ENCODE data around the gene CARD6. TPM values are rescaled to one million over a fixed set of nuclear protein-coding genes. Genes with fewer than 3 reads are reported as not detected.

The CARD6 gene
- total and polyA plus RNA-seq, 2 of the 13 experiments (the other 11 are each of a cell fraction or from before 2014, with no cell fraction given) = 0.33 to 1.4 TPM

GRCh38 chr5:40797273-40798011, 43.7 kb upstream of the CARD6 start (continued):
- TF ChIP-seq ARNTL (CRISPR knock-in tag; IDR thresholded peaks at IDR 0.05) = peak; percentile 12; the same call in 1 of the 2 replicates
- peak; percentile 6; the same call in 1 of the 2 replicates for TF ChIP-seq ZNF609 (CRISPR knock-in tag; IDR thresholded peaks at IDR 0.05; ENCODE audit: borderline replicate concordance)
- TF ChIP-seq KMT2B (CRISPR knock-in tag; IDR thresholded peaks at IDR 0.05) = peak; percentile 46; the same call in 1 of the 2 replicates
- 0 out of 2 replicates have a peak, but pooled peaks have one; percentile 19 for TF ChIP-seq TFDP2 (CRISPR knock-in tag; IDR thresholded peaks at IDR 0.05)
- TF ChIP-seq HIVEP1 (CRISPR knock-in tag; IDR thresholded peaks at IDR 0.05) = no peak
- no peak for TF ChIP-seq ELF3 (CRISPR knock-in tag; IDR thresholded peaks at IDR 0.05)
- TF ChIP-seq ZBTB7B (CRISPR knock-in tag; IDR thresholded peaks at IDR 0.05) = 0 out of 2 replicates have a peak, but pooled peaks have one; percentile 16
- TF ChIP-seq SALL1 (CRISPR knock-in tag; IDR thresholded peaks at IDR 0.05) = peak; percentile 51; the same call in 1 of the 2 replicates
- peak; percentile 49; the same call in 1 of the 2 replicates for TF ChIP-seq ZBTB14 (CRISPR knock-in tag; IDR thresholded peaks at IDR 0.05)
- peak; percentile 64; the same call in 1 of the 2 replicates for TF ChIP-seq HOXA3 (CRISPR knock-in tag; IDR thresholded peaks at IDR 0.05)
- TF ChIP-seq ZNF263 (CRISPR knock-in tag; IDR thresholded peaks at IDR 0.05) = peak; percentile 92
- 0 out of 2 replicates have a peak, but pooled peaks have one; percentile 19 for TF ChIP-seq POGZ (CRISPR knock-in tag; IDR thresholded peaks at IDR 0.05)
- no peak for TF ChIP-seq HINFP (CRISPR knock-in tag; IDR thresholded peaks at IDR 0.05; ENCODE audit: low read depth)
